HCT116 (cell line): Measurements from ENCODE around the gene DYNC1I1.

ENCODE experiments used
- CEBPB ChIP-seq: IDR thresholded peaks from 2 replicates; pipeline ENCODE4 v1.6.1; 2012; ENCODE audit warnings: low read depth
- CTCF ChIP-seq, 3 experiments: fragments of 200-600 bp in 1 of 3; sonication (generic) in 1 of 3; IDR thresholded peaks in 2 of 3; conservative IDR thresholded peaks in 1 of 3; 2 replicates each; pipeline ENCODE4 v1.5.1; 2012 to 2017; ENCODE audit warnings: low read depth in 2 of 3, low read length in 2 of 3, antibody characterized with exemption in 1 of 3, borderline replicate concordance in 1 of 3, control low read depth in 1 of 3, mild to moderate bottlenecking in 1 of 3, mixed read lengths in 1 of 3, mixed run types in 1 of 3, moderate library complexity in 1 of 3; ENCODE audit not compliant: insufficient read depth in 1 of 3
- EZH2 ChIP-seq: fragments of 200-600 bp; sonication (generic); IDR thresholded peaks from 2 replicates; pipeline ENCODE4 v1.6.1; 2017; ENCODE audit warnings: antibody characterized with exemption, mixed run types
- POLR2A ChIP-seq: IDR thresholded peaks from 2 replicates; pipeline ENCODE4 v1.7.0; 2011; ENCODE audit warnings: borderline replicate concordance; ENCODE audit not compliant: insufficient read depth, insufficient read length; ENCODE audit errors: extremely low read depth

- TF ChIP-seq EZH2 (no peak), CEBPB (no peak), POLR2A (no peak), CTCF (IDR thresholded peaks at IDR 0.05 in 2 of 3, conservative IDR thresholded peaks at IDR 0.05 in 1 of 3; ENCODE audit: borderline replicate concordance in 1 of 3, insufficient read depth in 1 of 3, low read depth in 2 of 3, low read length in 2 of 3) (no peak)
These were observed 280.6 kb downstream of the DYNC1I1 start for GRCh38 chr7:96052860-96053470.
